Activated T-cell treated with anti-CD3 and anti-CD28 coated beads for 24 hours (primary cell): ENCODE data around the gene ARPP19.
"Not testable (repeated sequence)": the region's sequence is repeated elsewhere in the genome, so short reads cannot be mapped to it uniquely, and the experiment has no call there.

Experiments
- DNase-seq: peaks from one replicate; pipeline ENCODE4 v3.0.0-alpha.2; 2020; ENCODE audit warnings: low read depth

Gene ARPP19

DNA sequence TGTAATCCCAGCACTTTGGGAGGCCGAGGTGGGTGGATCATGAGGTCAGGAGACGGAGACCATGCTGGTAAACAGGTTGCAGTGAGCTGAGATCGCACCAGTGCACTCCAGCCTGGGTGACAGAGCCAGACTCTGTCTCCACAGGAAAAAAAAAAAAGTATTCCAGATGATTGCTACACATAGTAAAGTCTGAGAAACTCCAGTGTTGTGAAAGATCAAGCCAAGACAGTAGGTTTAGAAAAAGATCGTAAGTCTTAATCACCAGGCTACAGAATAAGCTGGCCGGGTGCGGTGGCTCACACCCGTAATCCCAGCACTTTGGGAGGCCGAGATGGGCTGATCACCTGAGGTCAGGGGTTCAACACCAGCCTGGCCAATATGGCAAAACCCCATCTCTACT lies 56.0 kb downstream of the ARPP19 start:
- DNase-seq, result not testable (repeated sequence)

DNA sequence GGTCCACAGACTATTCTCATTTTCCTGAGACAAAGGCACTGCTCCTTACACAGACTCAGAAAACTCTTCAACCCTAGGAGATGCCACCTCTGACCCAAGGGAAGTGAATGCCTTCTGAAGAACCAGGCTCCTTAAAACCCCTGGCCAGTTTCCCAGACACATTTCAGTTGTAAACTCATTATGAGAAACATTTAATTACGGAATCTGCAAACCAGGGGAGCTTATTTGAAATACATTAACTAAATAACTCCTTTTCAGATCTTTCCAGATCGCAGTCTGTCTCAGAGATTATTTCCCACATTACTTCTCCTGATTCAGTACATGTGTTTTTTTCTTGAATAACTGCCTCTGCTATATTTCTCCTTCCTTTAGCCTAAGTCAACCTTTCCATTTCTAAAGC lies 57.7 kb downstream of the ARPP19 start:
- no peak for DNase-seq

GRCh38 chr15:52509500-52510245 lies 59.2 kb downstream of the ARPP19 start:
- no peak for DNase-seq

GRCh38 chr15:52506549-52506948 lies 62.3 kb downstream of the ARPP19 start:
- DNase-seq, result no peak

- DNase-seq, result no peak
Measured at GRCh38 chr15:52505151-52505550, 63.7 kb downstream of the ARPP19 start.

DNA sequence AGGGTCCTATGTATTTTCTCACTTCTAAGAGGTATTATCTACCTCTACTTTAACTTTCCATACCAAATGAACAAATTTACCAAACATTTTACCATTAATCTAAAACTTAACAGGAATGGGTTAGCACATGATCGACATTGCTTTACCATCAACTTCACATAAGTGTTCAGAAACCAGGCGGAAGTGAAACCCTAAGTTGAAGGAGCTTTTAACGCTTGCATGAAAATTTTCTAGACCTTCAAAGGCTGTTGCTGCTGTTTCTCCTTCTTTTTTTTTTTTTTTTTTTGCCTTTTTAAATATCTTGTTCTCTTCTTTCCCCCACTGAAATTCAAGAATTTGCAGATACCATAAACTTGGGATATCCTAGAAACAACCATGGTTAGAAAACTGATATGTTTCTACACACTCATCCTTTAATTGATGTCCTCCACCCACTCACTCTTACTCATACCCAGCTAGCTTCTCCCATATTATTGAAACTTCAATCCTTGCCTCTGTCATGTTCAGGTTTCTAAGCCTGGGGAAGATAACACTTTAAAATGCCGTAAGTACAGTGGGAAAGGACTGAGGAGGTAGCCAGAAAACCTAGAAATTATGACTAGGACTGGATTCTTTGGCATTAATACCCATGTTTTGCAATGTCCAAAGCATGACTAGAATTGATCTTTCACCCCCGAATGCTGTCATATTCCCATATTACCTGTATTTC lies 64.9 kb downstream of the ARPP19 start:
- no peak for DNase-seq

GRCh38 chr15:52502608-52503007 lies 66.2 kb downstream of the ARPP19 start:
- DNase-seq, result no peak

- DNase-seq, result no peak
Measured at GRCh38 chr15:52499506-52499905, 69.3 kb downstream of the ARPP19 start.

GRCh38 chr15:52498706-52499105 lies 70.1 kb downstream of the ARPP19 start:
- no peak for DNase-seq
